SU-DHL-6 (cell line): ENCODE measurements around the gene TBL3.

ENCODE experiments used
- H2AFZ ChIP-seq: fragments of 200-600 bp; sonication (generic); 2 replicates; pipeline ENCODE4 v1.6.1; 2014; ENCODE audit warnings: low read depth, mild to moderate bottlenecking, moderate library complexity, mixed read lengths, antibody characterized with exemption, low read length; ENCODE audit not compliant: severe bottlenecking
- H3F3A ChIP-seq: fragments of 200-600 bp; shearing (Covaris generic); 2 replicates; pipeline ENCODE4 v1.6.0; 2016; ENCODE audit warnings: antibody characterized with exemption, mild to moderate bottlenecking; ENCODE audit not compliant: insufficient read depth
- H3K27ac ChIP-seq: fragments of 200-600 bp; sonication (generic); 2 replicates; pipeline ENCODE4 v1.5.1; 2016; ENCODE audit warnings: low read depth, mild to moderate bottlenecking, low read length, moderate library complexity, mixed read lengths
- H3K27me3 ChIP-seq: fragments of 200-600 bp; sonication (generic), shearing (Covaris generic); 2 replicates; pipeline ENCODE4 v1.6.0; 2014; ENCODE audit warnings: mild to moderate bottlenecking, low read length
- H3K36me3 ChIP-seq: fragments of 200-600 bp; sonication (generic); 2 replicates; pipeline ENCODE4 v1.6.1; 2014; ENCODE audit warnings: mild to moderate bottlenecking, low read length, mixed read lengths
- H3K4me2 ChIP-seq: fragments of 300-600, 200-600 bp; shearing (Covaris generic), sonication (generic); 2 replicates; pipeline ENCODE4 v1.6.0; 2014; ENCODE audit warnings: low read length, low read depth, mild to moderate bottlenecking; ENCODE audit not compliant: poor library complexity, severe bottlenecking
- H3K4me3 ChIP-seq: fragments of 200-600 bp; sonication (generic); 2 replicates; pipeline ENCODE4 v1.5.1; 2014; ENCODE audit warnings: antibody characterized with exemption, low read length, mild to moderate bottlenecking, mixed read lengths; ENCODE audit not compliant: insufficient read depth, poor library complexity, severe bottlenecking
- H3K79me2 ChIP-seq: fragments of 200-600 bp; sonication (generic); 2 replicates; pipeline ENCODE4 v1.6.1; 2014; ENCODE audit warnings: mild to moderate bottlenecking, low read length, moderate library complexity; ENCODE audit not compliant: insufficient read depth
- H3K9ac ChIP-seq: fragments of 200-600 bp; sonication (generic); 2 replicates; pipeline ENCODE4 v1.7.0; 2014; ENCODE audit warnings: mild to moderate bottlenecking, low read length
- H3K9me2 ChIP-seq: fragments of 200-600 bp; sonication (generic); replicated peaks from 2 replicates; pipeline ENCODE4 v1.6.1; 2014; ENCODE audit warnings: low read length; ENCODE audit not compliant: insufficient read depth
- H3K9me3 ChIP-seq: fragments of 200-600 bp; sonication (generic); 2 replicates; pipeline ENCODE4 v1.6.1; 2014; ENCODE audit warnings: low read length, mixed read lengths; ENCODE audit not compliant: insufficient read depth
- H4K20me1 ChIP-seq: fragments of 200-600 bp; sonication (generic); 2 replicates; pipeline ENCODE4 v1.6.1; 2014; ENCODE audit warnings: low read depth, mild to moderate bottlenecking, antibody characterized with exemption, low read length, moderate library complexity, mixed read lengths
- CTCF ChIP-seq: fragments of 200-600 bp; sonication (generic); IDR thresholded peaks from one replicate; pipeline ENCODE4 v1.5.1; 2017; ENCODE audit warnings: antibody characterized with exemption, mild to moderate bottlenecking, low read length, moderate library complexity; ENCODE audit not compliant: insufficient read depth, poor library complexity, severe bottlenecking
- EZH2phosphoT487 ChIP-seq: fragments of 200-600 bp; sonication (generic), shearing (Covaris generic); conservative IDR thresholded peaks from 2 replicates; pipeline ENCODE4 v1.6.1; 2018; ENCODE audit warnings: mild to moderate bottlenecking, antibody characterized with exemption, low read length, moderate library complexity, mixed read lengths

The TBL3 gene

DNA sequence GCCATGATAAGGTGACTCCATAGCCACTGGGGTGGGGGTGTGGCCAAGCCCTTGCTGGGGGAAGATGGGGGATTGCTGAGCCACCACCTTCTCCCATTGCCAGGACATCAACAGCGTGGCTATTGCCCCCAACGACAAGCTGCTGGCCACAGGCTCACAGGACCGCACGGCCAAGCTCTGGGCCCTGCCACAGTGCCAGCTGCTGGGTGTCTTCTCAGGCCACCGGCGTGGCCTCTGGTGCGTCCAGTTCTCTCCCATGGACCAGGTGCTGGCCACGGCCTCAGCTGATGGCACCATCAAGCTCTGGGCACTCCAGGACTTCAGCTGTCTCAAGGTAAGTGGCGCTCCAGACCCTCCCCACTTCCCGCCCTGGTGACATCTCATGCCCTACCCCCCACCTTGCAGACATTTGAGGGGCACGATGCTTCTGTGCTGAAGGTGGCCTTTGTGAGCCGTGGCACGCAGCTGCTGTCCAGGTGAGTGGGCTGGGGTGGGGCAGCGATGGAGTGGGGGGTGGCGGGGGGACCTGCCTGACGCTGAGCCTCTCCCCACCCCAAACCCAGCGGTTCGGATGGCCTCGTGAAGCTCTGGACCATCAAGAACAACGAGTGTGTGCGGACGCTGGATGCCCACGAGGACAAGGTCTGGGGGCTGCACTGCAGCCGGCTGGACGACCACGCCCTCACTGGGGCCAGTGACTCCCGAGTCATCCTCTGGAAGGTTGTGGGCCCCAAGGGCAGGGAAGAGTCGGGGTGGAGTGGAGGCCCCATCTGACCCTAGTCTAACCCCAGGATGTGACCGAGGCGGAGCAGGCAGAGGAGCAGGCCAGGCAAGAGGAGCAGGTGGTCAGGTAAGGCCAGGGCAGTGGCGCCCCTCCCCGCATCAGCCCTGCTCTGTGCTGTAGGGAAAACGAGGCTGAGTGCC, 5.4 kb downstream of the TBL3 start:
- Histone ChIP-seq H3F3A (no peaks in the 10 kb centered on the region), H4K20me1 (no peaks in the 10 kb centered on the region; the same call in 1 of the 2 replicates), H3K27me3 (no peaks in the 10 kb centered on the region), H3K9ac (no peak overlapping the region), H3K4me2 (no peak overlapping the region), H2AFZ (no peak overlapping the region), H3K79me2 (peaks cover 16% of the 10 kb centered on the region), H3K27ac (no peak overlapping the region), H3K9me2 (no peaks in the 10 kb centered on the region), H3K9me3 (no peaks in the 10 kb centered on the region), H3K36me3 (no peaks in the 10 kb centered on the region), H3K4me3 (no peak overlapping the region)
- TF ChIP-seq EZH2phosphoT487 = no peak
- TF ChIP-seq CTCF = no peak

DNA sequence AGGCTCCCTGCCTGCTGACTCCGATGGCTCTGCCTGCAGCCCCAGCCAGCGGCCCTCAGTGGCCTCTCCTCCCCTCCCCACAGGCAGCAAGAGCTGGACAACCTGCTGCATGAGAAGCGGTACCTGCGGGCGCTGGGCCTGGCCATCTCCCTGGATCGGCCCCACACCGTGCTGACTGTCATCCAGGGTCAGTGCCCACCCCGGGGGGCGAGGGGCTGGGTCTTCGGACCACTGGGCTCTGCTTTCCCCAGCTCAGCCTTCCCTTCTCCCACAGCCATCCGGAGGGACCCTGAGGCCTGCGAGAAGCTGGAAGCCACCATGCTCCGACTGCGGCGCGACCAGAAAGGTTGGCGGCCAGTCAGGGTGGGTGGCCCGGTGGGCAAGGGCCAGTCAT, 6.0 kb downstream of the TBL3 start:
- Histone ChIP-seq H3K36me3 (no peaks in the 10 kb centered on the region), H3K27me3 (no peaks in the 10 kb centered on the region)

GRCh38 chr16:1978476-1979120, 6.7 kb downstream of the TBL3 start:
- Histone ChIP-seq H3K27ac (no peak overlapping the region), H3K4me3 (no peak overlapping the region), H4K20me1 (no peaks in the 10 kb centered on the region)

More for the DNA sequence above, 6.0 kb downstream of the TBL3 start:
- Histone ChIP-seq H3K4me2 (no peak overlapping the region), H3K9me3 (no peaks in the 10 kb centered on the region), H3K27ac (no peak overlapping the region), H3F3A (no peaks in the 10 kb centered on the region), H3K4me3 (no peak overlapping the region), H4K20me1 (no peaks in the 10 kb centered on the region), H2AFZ (no peak overlapping the region), H3K9ac (no peak overlapping the region), H3K79me2 (peaks cover 10% of the 10 kb centered on the region), H3K9me2 (no peaks in the 10 kb centered on the region)
- no peak for TF ChIP-seq CTCF

More at GRCh38 chr16:1978476-1979120, 6.7 kb downstream of the TBL3 start:
- no peak overlapping the region for H3K4me2 ChIP-seq
- H3F3A ChIP-seq = no peaks in the 10 kb centered on the region
- H2AFZ ChIP-seq = no peak overlapping the region
- H3K36me3 ChIP-seq = no peaks in the 10 kb centered on the region
- H3K9me2 ChIP-seq = no peaks in the 10 kb centered on the region
- TF ChIP-seq EZH2phosphoT487 (no peak), CTCF (no peak)
- no peak overlapping the region for H3K9ac ChIP-seq
- no peaks in the 10 kb centered on the region for H3K9me3 ChIP-seq
- no peaks in the 10 kb centered on the region for H3K27me3 ChIP-seq
- peaks cover 5% of the 10 kb centered on the region for H3K79me2 ChIP-seq
